ENCODE data around the gene FXYD1.

The FXYD1 gene

GRCh38 chr19:35162471-35163326, 24.1 kb downstream of the FXYD1 start:
- DNase-seq (ENCODE audit: low spot score) = no peak

- no peak for DNase-seq (ENCODE audit: low spot score)
These were observed 25.8 kb downstream of the FXYD1 start for GRCh38 chr19:35164418-35164817.

GRCh38 chr19:35165200-35166058, 26.8 kb downstream of the FXYD1 start:
- DNase-seq (ENCODE audit: low spot score) = no peak

- no peak for DNase-seq (ENCODE audit: low spot score)
These were observed 27.8 kb downstream of the FXYD1 start for GRCh38 chr19:35166100-35167063.

- no peak for DNase-seq (ENCODE audit: low spot score)
These were observed 28.9 kb downstream of the FXYD1 start for GRCh38 chr19:35167251-35168119.

GRCh38 chr19:35168196-35168595, 29.6 kb downstream of the FXYD1 start:
- no peak for DNase-seq (ENCODE audit: low spot score)

- no peak for DNase-seq (ENCODE audit: low spot score)
These were observed 30.8 kb downstream of the FXYD1 start for GRCh38 chr19:35169221-35169995.

GRCh38 chr19:35170359-35171061, 31.9 kb downstream of the FXYD1 start:
- no peak for DNase-seq (ENCODE audit: low spot score)

- DNase-seq (ENCODE audit: low spot score) = no peak
These were observed 33.1 kb downstream of the FXYD1 start for GRCh38 chr19:35171730-35172129.

- DNase-seq (ENCODE audit: low spot score) = no peak
These were observed 35.6 kb downstream of the FXYD1 start for GRCh38 chr19:35174226-35174625.

GRCh38 chr19:35176181-35176570, 37.6 kb downstream of the FXYD1 start:
- DNase-seq (ENCODE audit: low spot score) = no peak

- DNase-seq (ENCODE audit: low spot score) = no peak
These were observed 39.0 kb downstream of the FXYD1 start for GRCh38 chr19:35177377-35178274.

- DNase-seq (ENCODE audit: low spot score) = no peak
These were observed 40.1 kb downstream of the FXYD1 start for GRCh38 chr19:35178701-35179100.

- no peak for DNase-seq (ENCODE audit: low spot score)
These were observed 41.2 kb downstream of the FXYD1 start for GRCh38 chr19:35179830-35180229.

- DNase-seq (ENCODE audit: low spot score) = no peak
These were observed 42.8 kb downstream of the FXYD1 start for GRCh38 chr19:35181387-35181786.

GRCh38 chr19:35184267-35184666, 45.6 kb downstream of the FXYD1 start:
- DNase-seq (ENCODE audit: low spot score) = no peak

- no peak for DNase-seq (ENCODE audit: low spot score)
These were observed 46.3 kb downstream of the FXYD1 start for GRCh38 chr19:35184884-35185283.
